ENCODE data around the gene KIZ. TPM values are rescaled to one million over a fixed set of nuclear protein-coding genes. Genes with fewer than 3 reads are reported as not detected.

KIZ gene
- total and polyA plus RNA-seq, 2 of the 4 experiments (the other 2 are of a cell fraction) = 9.9 to 14.0 TPM

DNA sequence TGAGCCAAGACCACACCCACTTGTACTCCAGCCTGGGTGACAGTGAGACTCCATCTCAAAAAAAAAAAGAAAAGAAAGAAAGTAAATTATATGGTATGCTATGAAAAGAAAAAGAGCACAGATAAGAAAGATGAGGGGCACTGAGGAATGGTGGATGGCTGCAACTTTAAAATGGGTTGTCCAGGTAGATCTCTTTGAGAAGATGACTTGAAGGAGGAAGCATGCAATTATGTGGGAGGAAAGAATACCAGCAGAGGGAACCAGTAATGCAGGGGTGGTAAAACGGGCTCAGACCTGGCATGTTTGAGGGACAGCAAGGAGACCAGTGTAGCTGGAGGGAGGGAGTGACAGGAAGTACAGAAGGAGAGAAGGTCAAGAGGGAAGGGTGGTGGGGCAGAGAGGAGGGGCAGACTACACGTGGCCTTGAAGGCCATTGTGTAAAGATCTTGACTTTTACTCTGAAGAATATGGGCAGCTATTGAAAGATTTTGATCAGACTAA, 42.0 kb upstream of the KIZ start:
- Histone ChIP-seq H3K9me3 (ENCODE audit: control insufficient read depth, insufficient read depth, low read length) (no peaks in the 10 kb centered on the region), H4K91ac (ENCODE audit: insufficient read depth, low read depth, low read length) (no peak overlapping the region), H4K5ac (ENCODE audit: low read depth, low read length) (no peak overlapping the region), H3K4me3 (ENCODE audit: insufficient read depth, low read depth, low read length) (no peak overlapping the region), H2BK120ac (ENCODE audit: low read depth, low read length) (no peak overlapping the region), H3K4ac (ENCODE audit: low read depth, low read length) (no peak overlapping the region), H2BK5ac (ENCODE audit: low read depth, low read length, poor library complexity, severe bottlenecking) (no peak overlapping the region), H3K23ac (ENCODE audit: low read depth, low read length) (no peak overlapping the region), H3K18ac (ENCODE audit: low read depth, low read length) (no peak overlapping the region), H2AK5ac (ENCODE audit: low read depth, low read length) (no peak overlapping the region), H2AK9ac (replicated peaks; ENCODE audit: low read depth, low read length, poor library complexity) (no peak overlapping the region), H3K27me3 (ENCODE audit: control insufficient read depth, insufficient read depth, low read length) (peaks cover 6% of the 10 kb centered on the region), H3K27ac (ENCODE audit: insufficient read depth, low read length) (no peak overlapping the region), H3K14ac (replicated peaks; ENCODE audit: low read depth, low read length) (no peak overlapping the region), H3K36me3 (ENCODE audit: control insufficient read depth, insufficient read depth, low read length) (no peaks in the 10 kb centered on the region), H3K79me1 (ENCODE audit: low read depth in 1 of 2, low read length in 2 of 2) (no peaks in the 10 kb centered on the region), H3K4me2 (ENCODE audit: low read depth, low read length) (no peak overlapping the region), H4K20me1 (ENCODE audit: insufficient read depth, low read length) (no peaks in the 10 kb centered on the region), H2BK15ac (ENCODE audit: low read depth, low read length) (no peak overlapping the region), H3K9me1 (ENCODE audit: insufficient read depth, low read length) (no peaks in the 10 kb centered on the region), H2BK20ac (ENCODE audit: low read depth, low read length) (no peak overlapping the region), H3K9ac (ENCODE audit: low read depth, low read length) (no peak overlapping the region), H3K56ac (ENCODE audit: extremely low read depth, insufficient read depth, low read length) (no peak overlapping the region), H4K8ac (ENCODE audit: low read depth in 2 of 2, low read length in 2 of 2) (no peak overlapping the region), H3K4me1 (ENCODE audit: control insufficient read depth, insufficient read depth, low read length) (no peaks in the 10 kb centered on the region), H2AFZ (replicated peaks; ENCODE audit: low read length, poor library complexity) (no peak overlapping the region)
- no peak for TF ChIP-seq MAZ (IDR thresholded peaks at IDR 0.05; ENCODE audit: borderline replicate concordance, low read depth, low read length)
- 0% methylated on average over 1 of the region's 2 CpGs; no CpG with 5 or more reads in 1 of the 2 experiments for WGBS, 2 experiments (ENCODE audit: extremely low coverage in 2 of 2, insufficient read length in 1 of 2)
- no TSS peak for BruUV-seq (replicated peaks)
- CTCF ChIA-PET = no interaction called here
- DNase-seq (no peak), ATAC-seq (ENCODE audit: low read depth) (no peak)
- intact Hi-C loops (cut with micrococcal nuclease) = no loop called here
- POLR2A ChIA-PET (ENCODE audit: unreplicated experiment) = no interaction called here
- dilution Hi-C loops (cut with HindIII; ENCODE audit: low sequenced_read_pairs, unreplicated experiment) = no loop called here
- in situ Hi-C loops (cut with MboI; ENCODE audit: low sequenced_read_pairs) = no loop called here

Measured in IMR-90 (cell line).